Loucy (cell line): ENCODE results near the gene TSEN15.

Experiments
- CTCF ChIP-seq: fragments of 200-600 bp; sonication (generic); conservative IDR thresholded peaks from 2 replicates; pipeline ENCODE4 v1.5.1; 2014; ENCODE audit warnings: mild to moderate bottlenecking, antibody characterized with exemption, low read length
- EZH2phosphoT487 ChIP-seq: fragments of 200-600 bp; IDR thresholded peaks from 2 replicates; pipeline ENCODE4 v1.6.1; 2018; ENCODE audit warnings: antibody characterized with exemption, mild to moderate bottlenecking, moderate library complexity, borderline replicate concordance

- TF ChIP-seq CTCF (no peak), EZH2phosphoT487 (no peak)
Observed at GRCh38 chr1:184010788-184011187, 40.7 kb upstream of the TSEN15 start.
